Measurements from ENCODE around the gene CNIH3.

DNA sequence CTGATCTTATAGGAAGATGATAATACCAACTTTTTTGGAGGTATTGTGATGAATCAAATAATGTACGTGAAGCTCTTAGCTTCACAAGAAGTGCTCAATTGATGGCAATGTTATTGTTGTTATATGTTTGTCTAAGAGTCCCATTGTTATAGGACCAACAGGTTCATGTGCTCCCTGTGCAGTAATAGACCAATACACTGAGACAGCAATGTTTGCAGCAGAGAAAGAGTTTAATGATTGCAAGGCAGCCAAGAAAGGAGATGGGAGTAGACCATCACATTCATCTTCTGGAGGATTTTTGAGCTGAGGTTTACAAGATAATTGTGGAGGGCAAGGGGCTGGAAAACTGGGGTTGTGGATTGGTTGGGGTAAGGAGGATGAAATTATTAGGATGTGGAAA lies 143.0 kb downstream of the CNIH3 start:
- TF ChIP-seq EZH2phosphoT487 (conservative IDR thresholded peaks at IDR 0.05; ENCODE audit: low read length), result no peak
- TF ChIP-seq CTCF (IDR thresholded peaks at IDR 0.05; ENCODE audit: insufficient read depth, low read length, poor library complexity, severe bottlenecking), result no peak
